Measurements from ENCODE around the gene WIPF3.
"Not testable (repeated sequence)": the region's sequence is repeated elsewhere in the genome, so short reads cannot be mapped to it uniquely, and the experiment has no call there.

DNA sequence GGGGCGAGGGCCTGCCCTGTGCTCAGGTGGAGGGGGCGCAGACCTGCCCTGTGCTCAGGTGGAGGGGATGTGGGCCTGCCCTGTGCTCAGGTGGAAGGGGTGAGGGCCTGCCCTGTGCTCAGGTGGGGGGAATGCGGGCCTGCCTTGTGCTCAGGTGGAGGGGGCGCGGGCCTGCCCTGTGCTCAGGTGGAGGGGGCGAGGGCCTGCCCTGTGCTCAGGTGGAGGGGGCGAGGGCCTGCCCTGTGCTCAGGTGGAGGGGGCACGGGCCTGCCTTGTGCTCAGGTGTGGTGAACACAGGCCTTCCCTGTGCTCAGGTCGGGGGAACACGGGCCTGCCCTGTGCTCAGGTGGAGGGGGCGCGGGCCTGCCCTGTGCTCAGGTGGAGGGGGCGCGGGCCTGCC, 84.5 kb downstream of the WIPF3 start:
- TF ChIP-seq, protein P1, sequence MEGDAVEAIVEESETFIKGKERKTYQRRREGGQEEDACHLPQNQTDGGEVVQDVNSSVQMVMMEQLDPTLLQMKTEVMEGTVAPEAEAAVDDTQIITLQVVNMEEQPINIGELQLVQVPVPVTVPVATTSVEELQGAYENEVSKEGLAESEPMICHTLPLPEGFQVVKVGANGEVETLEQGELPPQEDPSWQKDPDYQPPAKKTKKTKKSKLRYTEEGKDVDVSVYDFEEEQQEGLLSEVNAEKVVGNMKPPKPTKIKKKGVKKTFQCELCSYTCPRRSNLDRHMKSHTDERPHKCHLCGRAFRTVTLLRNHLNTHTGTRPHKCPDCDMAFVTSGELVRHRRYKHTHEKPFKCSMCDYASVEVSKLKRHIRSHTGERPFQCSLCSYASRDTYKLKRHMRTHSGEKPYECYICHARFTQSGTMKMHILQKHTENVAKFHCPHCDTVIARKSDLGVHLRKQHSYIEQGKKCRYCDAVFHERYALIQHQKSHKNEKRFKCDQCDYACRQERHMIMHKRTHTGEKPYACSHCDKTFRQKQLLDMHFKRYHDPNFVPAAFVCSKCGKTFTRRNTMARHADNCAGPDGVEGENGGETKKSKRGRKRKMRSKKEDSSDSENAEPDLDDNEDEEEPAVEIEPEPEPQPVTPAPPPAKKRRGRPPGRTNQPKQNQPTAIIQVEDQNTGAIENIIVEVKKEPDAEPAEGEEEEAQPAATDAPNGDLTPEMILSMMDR (IDR thresholded peaks at IDR 0.05) = not testable (repeated sequence)
- not testable (repeated sequence) for TF ChIP-seq POLR2A, POLR2AphosphoS5 (IDR thresholded peaks at IDR 0.05)
